Measurements from ENCODE around the gene CD180.

Gene CD180

GRCh38 chr5:67196537-67197059, at the start of gene CD180:
Gene CD180, minus strand, starts transcription at chr5:67196799. Its CDS starts 158 bp downstream, at chr5:67196641.
- DNase-seq = peak in 1 of 2 donors; percentile 37

- peak in 1 of 2 donors; percentile 72 for DNase-seq
These were observed 49.5 kb upstream of the CD180 start for GRCh38 chr5:67246108-67246507.

GRCh38 chr5:67245259-67245846, 48.8 kb upstream of the CD180 start:
- DNase-seq = no peak

DNA sequence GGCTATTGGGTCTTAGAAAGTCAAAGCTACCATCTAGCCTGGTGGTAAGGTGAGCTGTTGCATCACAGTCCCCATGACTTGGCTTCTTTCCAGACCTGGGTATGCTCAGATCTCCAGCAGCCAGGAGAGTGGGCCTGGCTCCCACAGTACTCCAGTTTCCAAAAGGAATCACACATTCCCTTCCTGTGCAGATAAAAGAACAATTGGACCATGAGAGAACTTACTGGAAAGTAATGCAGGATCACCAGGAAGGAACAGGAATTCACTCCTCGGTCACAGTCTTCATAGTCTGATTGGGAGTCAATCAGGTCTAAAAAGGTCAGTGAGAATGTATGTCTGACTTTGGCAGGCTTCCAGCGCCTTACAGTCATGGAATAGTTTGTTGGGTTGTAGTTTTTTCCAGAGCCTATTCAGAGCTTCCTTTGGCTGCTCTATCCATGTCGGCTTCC, 47.8 kb upstream of the CD180 start:
- no peak for DNase-seq

GRCh38 chr5:67243944-67244343, 47.3 kb upstream of the CD180 start:
- DNase-seq = no peak

GRCh38 chr5:67243349-67243748, 46.8 kb upstream of the CD180 start:
- DNase-seq = no peak

DNA sequence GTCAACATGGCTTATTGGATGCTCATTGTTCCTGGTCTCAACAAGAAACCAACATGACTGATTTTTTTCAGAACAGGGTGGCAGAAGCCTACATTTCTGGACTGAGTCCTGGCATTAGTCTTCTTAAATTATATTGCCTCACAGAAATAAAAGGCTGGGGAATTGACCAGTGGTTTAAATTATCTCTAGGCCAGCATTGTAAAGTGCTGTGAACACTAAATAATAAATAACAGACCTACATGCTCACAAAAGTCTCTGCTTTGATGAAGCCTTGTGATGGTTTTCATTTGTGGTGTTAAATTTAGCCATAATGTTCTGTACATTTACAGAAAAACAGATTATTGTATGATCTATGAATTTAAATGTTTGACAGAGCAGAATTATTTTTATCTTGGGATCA, 44.7 kb upstream of the CD180 start:
- DNase-seq = no peak

DNA sequence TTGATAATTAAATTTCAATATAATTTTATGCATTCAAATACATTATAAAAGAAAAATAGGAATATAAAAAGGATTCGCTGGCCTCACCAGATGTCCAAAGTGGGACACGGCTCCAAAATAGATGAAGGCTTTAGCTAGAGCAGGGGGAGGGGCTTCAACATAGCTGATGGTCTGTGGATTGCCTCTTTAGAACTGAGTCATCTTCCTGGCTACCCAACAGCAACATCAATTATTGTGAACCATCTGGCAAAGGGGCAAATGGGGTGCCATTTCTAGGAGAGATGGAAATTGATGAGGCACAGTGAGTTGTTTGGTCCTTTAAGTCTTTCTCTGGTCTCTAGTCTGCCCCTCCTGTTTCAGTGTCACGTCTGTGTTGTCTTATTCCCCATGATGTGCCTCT, 44.2 kb upstream of the CD180 start:
- no peak for DNase-seq

GRCh38 chr5:67240065-67240464, 43.5 kb upstream of the CD180 start:
- DNase-seq = no peak

DNA sequence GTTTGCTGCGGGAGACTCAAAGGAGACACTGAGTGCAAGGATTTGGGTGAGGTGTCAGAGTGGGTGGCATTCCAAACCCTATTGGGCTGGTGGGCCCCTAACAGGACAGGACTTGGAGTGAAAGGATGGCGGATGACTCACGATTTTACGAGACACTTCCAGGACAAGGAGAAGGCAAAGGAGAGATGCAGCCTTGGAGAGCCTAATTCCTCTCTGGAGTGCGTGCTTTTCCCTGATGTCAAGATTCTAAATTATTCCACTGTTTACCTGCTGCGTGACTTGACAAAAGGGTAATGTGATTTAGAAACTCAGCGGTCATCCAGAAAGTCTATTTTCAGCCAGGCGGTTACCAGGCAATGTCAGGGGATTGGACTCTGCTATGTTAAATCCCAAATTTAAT, 41.6 kb upstream of the CD180 start:
- no peak for DNase-seq

DNA sequence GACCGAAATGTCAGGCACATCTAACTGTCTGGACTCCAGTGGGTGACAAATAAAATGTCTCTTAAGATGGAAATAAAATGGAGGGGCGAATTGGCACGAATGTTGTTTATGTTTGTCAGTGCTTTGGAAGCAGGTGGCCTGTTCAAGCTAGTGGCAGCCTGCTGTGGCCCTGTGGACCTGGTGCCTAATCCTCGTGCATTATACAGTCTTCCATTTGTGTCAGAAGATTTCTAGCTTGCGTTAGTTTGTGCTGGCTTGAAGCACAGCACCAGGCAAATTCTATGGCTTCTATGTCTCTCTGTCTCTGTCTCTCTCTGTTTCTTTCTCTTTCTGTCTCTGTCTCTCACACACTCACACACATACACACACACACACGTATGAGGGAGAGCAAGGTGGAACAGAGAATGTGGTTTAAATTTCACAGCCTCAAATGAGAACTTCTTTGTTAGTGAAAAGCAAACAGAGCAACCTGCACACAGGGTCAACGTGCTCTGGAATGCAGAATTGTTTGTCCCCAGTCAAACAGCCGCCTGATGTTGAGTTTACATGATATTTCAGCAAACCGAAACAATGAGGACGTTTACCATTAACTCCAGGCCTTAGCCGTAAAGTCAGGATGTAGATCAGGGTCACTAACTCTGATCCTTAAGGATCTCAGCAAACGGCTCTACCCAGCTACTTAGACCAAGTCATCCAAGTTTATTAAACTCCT, 39.0 kb upstream of the CD180 start:
- DNase-seq = no peak

GRCh38 chr5:67234671-67235176, 38.1 kb upstream of the CD180 start:
- DNase-seq = no peak

GRCh38 chr5:67233075-67233474, 36.5 kb upstream of the CD180 start:
- DNase-seq = no peak

GRCh38 chr5:67223211-67223610, 26.6 kb upstream of the CD180 start:
- no peak for DNase-seq

- DNase-seq = no peak
These were observed 25.8 kb upstream of the CD180 start for GRCh38 chr5:67222243-67223025.

DNA sequence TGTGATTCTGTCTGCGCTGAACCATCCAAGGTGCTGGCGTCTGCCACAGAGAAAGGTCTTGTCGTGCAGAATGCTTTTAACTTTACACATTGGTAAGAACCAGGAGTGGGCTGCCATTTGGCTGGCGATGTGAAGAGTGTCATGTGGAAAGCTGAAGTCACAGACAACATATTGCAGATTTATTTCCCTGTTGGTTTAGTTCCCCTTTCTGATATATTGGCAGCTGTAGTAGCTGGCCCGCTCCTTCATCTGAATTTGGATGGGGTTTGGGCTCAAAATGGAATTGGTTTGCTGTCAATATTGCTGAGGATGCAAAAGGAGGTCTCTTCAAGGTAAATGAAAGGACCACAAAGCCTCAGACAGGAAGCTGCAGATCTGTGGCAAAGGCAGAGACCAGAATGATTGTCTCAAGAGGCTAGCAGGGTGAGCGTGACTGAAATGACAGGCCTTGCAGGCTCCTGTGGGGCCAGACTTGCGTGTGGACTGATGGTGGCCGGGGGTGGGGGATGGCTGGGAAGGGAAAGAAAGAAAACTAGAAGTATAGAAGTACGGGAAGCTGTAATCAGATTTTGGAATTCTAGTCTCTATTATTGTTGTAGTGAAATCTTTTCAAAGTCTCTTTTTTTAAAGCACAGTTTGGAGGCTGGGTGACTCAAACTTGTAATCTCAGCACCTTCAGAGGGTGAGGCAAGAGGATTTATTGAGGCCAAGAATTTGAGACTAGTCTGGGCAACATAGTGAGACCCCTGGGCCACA, 25.1 kb upstream of the CD180 start:
- DNase-seq = peak; percentile 42 to 68

DNA sequence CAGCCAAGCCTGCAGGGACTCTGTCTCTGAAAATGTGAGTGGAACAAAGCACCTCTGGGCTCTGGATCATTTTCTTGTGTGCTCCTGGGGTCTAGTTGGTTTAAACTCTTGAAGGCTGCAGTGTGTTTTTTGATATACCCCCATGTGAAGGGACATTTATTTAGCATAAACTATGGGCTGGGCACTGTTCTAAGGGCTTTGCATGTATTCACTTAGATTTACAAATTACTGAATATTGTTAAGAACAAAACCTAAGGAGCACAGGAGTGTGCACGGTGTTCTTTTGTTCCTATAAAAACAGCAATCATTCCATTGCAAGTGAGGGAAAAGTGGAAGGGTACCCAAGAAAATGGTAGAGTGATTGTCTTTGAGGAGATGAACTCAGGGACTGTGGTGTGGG, 20.0 kb upstream of the CD180 start:
- no peak for DNase-seq

- DNase-seq = peak; percentile 79 to 87
These were observed 19.2 kb upstream of the CD180 start for GRCh38 chr5:67215519-67216471.

- DNase-seq = no peak
These were observed 18.3 kb upstream of the CD180 start for GRCh38 chr5:67214707-67215447.

DNA sequence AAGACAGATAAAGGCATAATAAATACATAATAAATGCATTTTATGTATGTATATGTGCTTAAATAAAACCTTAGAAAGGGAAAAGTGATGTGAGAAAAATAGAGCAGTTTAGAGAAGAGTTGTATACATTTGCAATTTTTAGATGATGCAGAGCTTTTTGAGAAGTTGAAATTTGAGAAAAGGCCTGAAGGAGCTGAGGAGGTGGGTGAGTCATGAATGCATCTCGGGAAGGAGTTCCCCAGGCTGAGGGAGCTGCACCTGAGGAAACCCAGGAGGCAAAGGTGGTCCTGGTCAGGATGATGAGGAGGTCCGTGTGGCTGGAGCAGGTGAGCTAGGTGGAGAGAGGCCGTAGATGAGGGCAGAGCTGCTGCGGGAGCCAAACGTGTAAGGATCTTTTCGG, 17.4 kb upstream of the CD180 start:
- DNase-seq = no peak

- no peak for DNase-seq
These were observed 15.3 kb upstream of the CD180 start for GRCh38 chr5:67211926-67212325.

Data from CD4-positive, alpha-beta T cell treated with Interferon alpha-2 for 1 hour (primary cell).